Left lung (tissue), 10 donors: ENCODE data around the gene CADM1. TPM values are rescaled to one million over a fixed set of nuclear protein-coding genes. Genes with fewer than 3 reads are reported as not detected.

Experiments
- ATAC-seq: fragments of 200-7000 bp; cut with Tn5 transposase; one replicate; pipeline ENCODE4 v1.9.1; 2020; ENCODE audit warnings: moderate library complexity
- DNase-seq, 4 donors: peaks; one replicate each; pipeline ENCODE4 v3.0.0-alpha.2; 2013 to 2020
- H3K27ac ChIP-seq, 2 donors: fragments of 200-600 bp; sonication (generic) in 1 of 2; one replicate each; pipeline versions ENCODE4 v1.5.0 to v1.8.0; 2020 to 2021
- H3K27me3 ChIP-seq, 2 donors: fragments of 200-600 bp; sonication (generic) in 1 of 2; one replicate each; pipeline versions ENCODE4 v1.5.0 to v1.8.0; 2020 to 2021
- H3K36me3 ChIP-seq, 2 donors: fragments of 200-600 bp; sonication (generic) in 1 of 2; one replicate each; pipeline versions ENCODE4 v1.5.0 to v1.8.0; 2020 to 2021
- H3K4me1 ChIP-seq, 2 donors: fragments of 200-600 bp; one replicate each; pipeline ENCODE4 v1.8.0; 2021
- H3K4me3 ChIP-seq, 2 donors: fragments of 200-600 bp; sonication (generic) in 1 of 2; one replicate each; pipeline versions ENCODE4 v1.5.0 to v1.8.0; 2020 to 2021; ENCODE audit warnings: mild to moderate bottlenecking in 1 of 2
- H3K9me3 ChIP-seq, 2 donors: fragments of 200-600 bp; sonication (generic) in 1 of 2; one replicate each; pipeline versions ENCODE4 v1.5.0 to v1.8.0; 2020 to 2021
- intact Hi-C, 2 donors: fragments of 100-400 bp; cut with DNase I; formaldehyde crosslinking; loops; one replicate each; pipeline versions ENCODE4 v1.11.2 to v1.14.2; 2022
- polyA plus RNA-seq, 6 donors: library from polyadenylated mRNA; unstranded; fragments of 120-200 nt; gene quantifications; one replicate each; pipeline ENCODE4 v1.2.1, GENCODE V29; 2013; ENCODE audit not compliant: insufficient read length in 6 of 6
- total RNA-seq, 2 donors: library from RNA; stranded (reverse); fragmentation: NEBNext Ultra II Directional; extraction: Animal tissue kit (Norgen Biotek cat#: 25700); gene quantifications; one replicate each; pipeline ENCODE4 v1.2.1, GENCODE V29; 2021
- TF ChIP-seq, protein P1 (sequence below), 2 donors: fragments of 200-600 bp; sonication (generic) in 1 of 2; IDR thresholded peaks; one replicate each; pipeline versions ENCODE4 v1.5.0 to v1.8.0; 2021; ENCODE audit warnings: antibody characterized with exemption in 2 of 2
- donor health status: DM: no; HTN: yes; CAD: no.
- donor health status: DM: no; HTN: no; CAD: no.

CADM1 gene
- total and polyA plus RNA-seq, 8 donors: 105 to 307 (median 156) TPM

DNA sequence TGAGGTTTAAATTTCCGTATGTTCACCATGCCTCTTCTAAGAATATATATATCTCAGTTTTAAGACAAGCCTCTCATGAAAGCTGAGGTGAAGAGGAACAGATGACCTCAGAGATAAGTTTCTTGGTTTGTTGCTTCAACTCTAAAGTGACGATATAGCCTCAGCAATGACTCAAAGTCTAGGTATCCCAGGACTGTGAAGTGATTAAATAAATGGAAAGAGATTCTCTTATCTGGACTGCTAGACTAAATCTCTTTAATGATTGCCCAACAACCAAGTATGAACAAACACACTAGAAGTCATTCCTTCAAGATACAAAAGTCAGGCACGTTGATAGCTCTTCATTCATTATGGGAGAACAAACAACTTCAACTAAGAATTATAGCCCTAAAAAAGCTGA, 15.3 kb downstream of the CADM1 start:
- intact Hi-C loops: no loop called here
- Histone ChIP-seq H3K36me3 (no peaks in the 10 kb centered on the region), H3K4me3 (no peak overlapping the region), H3K27me3 (no peaks in the 10 kb centered on the region), H3K9me3 (no peaks in the 10 kb centered on the region), H3K27ac (peak overlapping the region in 1 of 2 donors; percentile 33), H3K4me1 (peaks cover 0 to 11% of the 10 kb centered on the region in 2 donors)
- peak; percentile 82 for ATAC-seq
- TF ChIP-seq, protein P1, sequence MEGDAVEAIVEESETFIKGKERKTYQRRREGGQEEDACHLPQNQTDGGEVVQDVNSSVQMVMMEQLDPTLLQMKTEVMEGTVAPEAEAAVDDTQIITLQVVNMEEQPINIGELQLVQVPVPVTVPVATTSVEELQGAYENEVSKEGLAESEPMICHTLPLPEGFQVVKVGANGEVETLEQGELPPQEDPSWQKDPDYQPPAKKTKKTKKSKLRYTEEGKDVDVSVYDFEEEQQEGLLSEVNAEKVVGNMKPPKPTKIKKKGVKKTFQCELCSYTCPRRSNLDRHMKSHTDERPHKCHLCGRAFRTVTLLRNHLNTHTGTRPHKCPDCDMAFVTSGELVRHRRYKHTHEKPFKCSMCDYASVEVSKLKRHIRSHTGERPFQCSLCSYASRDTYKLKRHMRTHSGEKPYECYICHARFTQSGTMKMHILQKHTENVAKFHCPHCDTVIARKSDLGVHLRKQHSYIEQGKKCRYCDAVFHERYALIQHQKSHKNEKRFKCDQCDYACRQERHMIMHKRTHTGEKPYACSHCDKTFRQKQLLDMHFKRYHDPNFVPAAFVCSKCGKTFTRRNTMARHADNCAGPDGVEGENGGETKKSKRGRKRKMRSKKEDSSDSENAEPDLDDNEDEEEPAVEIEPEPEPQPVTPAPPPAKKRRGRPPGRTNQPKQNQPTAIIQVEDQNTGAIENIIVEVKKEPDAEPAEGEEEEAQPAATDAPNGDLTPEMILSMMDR (IDR thresholded peaks at IDR 0.05): no peak
- no peak for DNase-seq

- ATAC-seq (peak; percentile 21), DNase-seq (no peak)
- no peaks in the 10 kb centered on the region for H3K9me3 ChIP-seq
- H3K36me3 ChIP-seq: no peaks in the 10 kb centered on the region
- H3K4me1 ChIP-seq: no peaks in the 10 kb centered on the region
- intact Hi-C loops: no loop called here
- H3K27me3 ChIP-seq: no peaks in the 10 kb centered on the region
- H3K4me3 ChIP-seq: no peak overlapping the region
- no peak overlapping the region for H3K27ac ChIP-seq
- TF ChIP-seq, protein P1 (IDR thresholded peaks at IDR 0.05): no peak
Observed at GRCh38 chr11:115481528-115481927, 22.7 kb downstream of the CADM1 start.

DNA sequence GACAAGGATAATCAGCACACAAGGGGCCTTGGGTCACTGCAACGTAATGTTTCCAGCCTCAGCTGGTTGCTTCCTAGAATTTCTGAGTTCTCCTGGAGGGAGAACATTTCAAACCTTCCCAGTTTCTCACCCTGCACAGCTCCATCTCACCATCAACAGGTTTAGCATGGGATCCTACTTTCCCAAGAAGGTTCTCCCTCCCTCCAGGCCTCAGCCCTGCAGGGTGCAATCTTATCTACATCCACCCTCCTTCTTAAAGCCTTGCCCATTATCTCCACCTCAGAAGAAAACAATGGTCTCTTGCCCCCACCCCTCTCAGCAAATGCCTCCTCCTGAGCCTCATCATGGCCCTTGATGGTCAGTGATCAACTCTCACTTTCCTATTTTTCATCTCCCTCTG, 23.6 kb downstream of the CADM1 start:
- Histone ChIP-seq H3K36me3 (no peaks in the 10 kb centered on the region), H3K4me3 (no peak overlapping the region), H3K27me3 (no peaks in the 10 kb centered on the region), H3K4me1 (no peaks in the 10 kb centered on the region), H3K9me3 (no peaks in the 10 kb centered on the region), H3K27ac (no peak overlapping the region)
- DNase-seq (no peak), ATAC-seq (no peak)
- TF ChIP-seq, protein P1 (IDR thresholded peaks at IDR 0.05): no peak
- intact Hi-C loops: no loop called here

GRCh38 chr11:115477410-115477809, 26.8 kb downstream of the CADM1 start:
- H3K4me3 ChIP-seq: no peak overlapping the region
- TF ChIP-seq, protein P1 (IDR thresholded peaks at IDR 0.05): no peak
- no peak for ATAC-seq

DNA sequence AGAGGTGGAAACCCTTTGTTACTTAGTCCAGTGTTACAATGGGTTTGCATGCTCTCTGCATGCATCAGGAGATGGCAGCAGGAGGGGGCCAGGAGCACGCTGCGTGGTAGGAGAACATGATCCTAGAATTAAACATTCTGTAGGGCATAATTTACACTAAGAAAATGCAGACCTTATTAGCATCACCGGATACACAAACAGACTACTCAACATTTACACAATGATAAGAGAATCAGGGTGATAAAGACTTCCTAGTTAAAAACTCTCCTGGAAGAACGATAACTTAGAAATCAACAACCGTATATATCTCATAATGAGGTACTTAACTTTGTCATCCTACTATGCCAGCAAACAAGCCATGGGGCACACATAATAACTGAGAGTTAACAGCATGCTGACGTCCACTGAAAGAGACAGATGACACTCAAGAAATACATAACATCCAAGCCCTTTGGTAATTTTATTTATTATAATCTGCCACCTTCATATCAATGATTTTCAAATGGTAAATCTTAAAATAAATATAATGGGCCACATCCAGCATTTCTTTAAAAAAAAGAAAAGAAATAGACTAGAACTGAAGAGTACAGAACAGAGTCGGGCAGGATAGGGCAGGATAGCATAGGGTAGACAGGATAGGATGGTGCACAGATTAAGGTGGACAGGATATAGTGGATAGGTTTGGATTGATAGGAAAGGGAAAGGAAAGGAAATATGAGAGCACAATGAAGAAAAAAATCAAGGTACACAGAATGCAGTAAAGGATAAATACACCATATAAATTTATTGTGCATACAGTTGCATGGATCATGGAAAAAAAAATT, 27.5 kb downstream of the CADM1 start:
- Histone ChIP-seq H3K9me3 (no peaks in the 10 kb centered on the region), H3K36me3 (no peaks in the 10 kb centered on the region), H3K27ac (no peak overlapping the region), H3K4me3 (no peak overlapping the region), H3K27me3 (no peaks in the 10 kb centered on the region), H3K4me1 (no peaks in the 10 kb centered on the region)
- intact Hi-C loops: no loop called here
- no peak for ATAC-seq
- no peak for DNase-seq
- TF ChIP-seq, protein P1 (IDR thresholded peaks at IDR 0.05): no peak

More at GRCh38 chr11:115477410-115477809, 26.8 kb downstream of the CADM1 start:
- H3K4me1 ChIP-seq: no peaks in the 10 kb centered on the region
- no peaks in the 10 kb centered on the region for H3K9me3 ChIP-seq
- DNase-seq: no peak
- no peaks in the 10 kb centered on the region for H3K27me3 ChIP-seq
- no peak overlapping the region for H3K27ac ChIP-seq
- intact Hi-C loops: no loop called here
- no peaks in the 10 kb centered on the region for H3K36me3 ChIP-seq
